HEK293 (cell line): ENCODE measurements around the gene CRHBP.

Experiments
- CTCF ChIP-seq: fragments of 450-650 bp; formaldehyde crosslinking; IDR thresholded peaks from 2 replicates; pipeline ENCODE4 v1.5.1; 2016; ENCODE audit warnings: missing biosample characterization, missing genetic modification characterization
- MYNN ChIP-seq: fragments of 450-650 bp; formaldehyde crosslinking; IDR thresholded peaks from 2 replicates; pipeline ENCODE4 v1.5.1; 2016; ENCODE audit warnings: missing biosample characterization, missing genetic modification characterization, borderline replicate concordance
- PBX3 ChIP-seq: sonication (generic); formaldehyde crosslinking; IDR thresholded peaks from 2 replicates; pipeline ENCODE4 v1.8.1; 2022; ENCODE audit warnings: mild to moderate bottlenecking, moderate library complexity, missing genetic modification reagents
- REST ChIP-seq: fragments of 450-650 bp; formaldehyde crosslinking; IDR thresholded peaks from 2 replicates; pipeline ENCODE4 v1.5.1; 2016; ENCODE audit warnings: missing biosample characterization, missing genetic modification characterization
- SP2 ChIP-seq: fragments of 450-650 bp; formaldehyde crosslinking; IDR thresholded peaks from 2 replicates; pipeline ENCODE4 v1.5.1; 2016; ENCODE audit warnings: missing biosample characterization, missing genetic modification characterization
- TCF7L2 ChIP-seq: IDR thresholded peaks from 2 replicates; pipeline ENCODE4 v1.6.1; 2011; ENCODE audit warnings: low read depth, mild to moderate bottlenecking, inconsistent platforms, low read length, moderate library complexity, borderline replicate concordance
- ZFP37 ChIP-seq: fragments of 450-650 bp; formaldehyde crosslinking; IDR thresholded peaks from 2 replicates; pipeline ENCODE4 v1.5.1; 2016; ENCODE audit warnings: missing biosample characterization, missing genetic modification characterization
- ZNF830 ChIP-seq: fragments of 450-650 bp; IDR thresholded peaks from 2 replicates; pipeline ENCODE4 v1.5.0; 2018; ENCODE audit warnings: missing biosample characterization, missing genetic modification characterization, low read depth, mild to moderate bottlenecking, moderate library complexity
- TF ChIP-seq, protein P1 (sequence below): fragments of 450-650 bp; formaldehyde crosslinking; IDR thresholded peaks from 2 replicates; pipeline ENCODE4 v1.5.1; 2016; ENCODE audit warnings: missing biosample characterization, missing genetic modification characterization, borderline replicate concordance

DNA sequence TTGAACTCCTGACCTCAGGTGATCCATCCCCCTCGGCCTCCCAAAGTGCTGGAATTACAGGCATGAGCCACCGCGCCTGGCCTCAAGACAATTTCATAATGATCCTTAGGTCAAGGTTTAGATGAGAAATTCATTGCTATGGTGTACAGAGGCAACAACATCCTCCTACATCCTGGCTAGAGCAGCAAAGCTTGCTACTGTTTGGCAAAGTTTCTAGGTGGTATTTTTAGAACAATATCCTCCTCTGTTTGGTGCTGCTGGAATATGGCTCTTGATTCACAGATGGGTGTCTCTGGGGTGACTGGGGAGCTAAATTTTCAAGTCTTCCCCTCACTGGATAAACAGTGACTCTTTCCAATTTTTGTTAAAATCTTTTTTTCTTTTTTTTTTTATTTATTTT is 30.6 kb downstream of the CRHBP start:
- TF ChIP-seq SP2 (no peak), CTCF (tag by site-specific recombination) (no peak), MYNN (tag by site-specific recombination) (no peak), ZNF830 (tag by site-specific recombination) (no peak), ZFP37 (tag by site-specific recombination) (no peak), REST (tag by site-specific recombination) (no peak), PBX3 (CRISPR knock-in tag) (no peak), TCF7L2 (no peak)
- TF ChIP-seq, protein P1, sequence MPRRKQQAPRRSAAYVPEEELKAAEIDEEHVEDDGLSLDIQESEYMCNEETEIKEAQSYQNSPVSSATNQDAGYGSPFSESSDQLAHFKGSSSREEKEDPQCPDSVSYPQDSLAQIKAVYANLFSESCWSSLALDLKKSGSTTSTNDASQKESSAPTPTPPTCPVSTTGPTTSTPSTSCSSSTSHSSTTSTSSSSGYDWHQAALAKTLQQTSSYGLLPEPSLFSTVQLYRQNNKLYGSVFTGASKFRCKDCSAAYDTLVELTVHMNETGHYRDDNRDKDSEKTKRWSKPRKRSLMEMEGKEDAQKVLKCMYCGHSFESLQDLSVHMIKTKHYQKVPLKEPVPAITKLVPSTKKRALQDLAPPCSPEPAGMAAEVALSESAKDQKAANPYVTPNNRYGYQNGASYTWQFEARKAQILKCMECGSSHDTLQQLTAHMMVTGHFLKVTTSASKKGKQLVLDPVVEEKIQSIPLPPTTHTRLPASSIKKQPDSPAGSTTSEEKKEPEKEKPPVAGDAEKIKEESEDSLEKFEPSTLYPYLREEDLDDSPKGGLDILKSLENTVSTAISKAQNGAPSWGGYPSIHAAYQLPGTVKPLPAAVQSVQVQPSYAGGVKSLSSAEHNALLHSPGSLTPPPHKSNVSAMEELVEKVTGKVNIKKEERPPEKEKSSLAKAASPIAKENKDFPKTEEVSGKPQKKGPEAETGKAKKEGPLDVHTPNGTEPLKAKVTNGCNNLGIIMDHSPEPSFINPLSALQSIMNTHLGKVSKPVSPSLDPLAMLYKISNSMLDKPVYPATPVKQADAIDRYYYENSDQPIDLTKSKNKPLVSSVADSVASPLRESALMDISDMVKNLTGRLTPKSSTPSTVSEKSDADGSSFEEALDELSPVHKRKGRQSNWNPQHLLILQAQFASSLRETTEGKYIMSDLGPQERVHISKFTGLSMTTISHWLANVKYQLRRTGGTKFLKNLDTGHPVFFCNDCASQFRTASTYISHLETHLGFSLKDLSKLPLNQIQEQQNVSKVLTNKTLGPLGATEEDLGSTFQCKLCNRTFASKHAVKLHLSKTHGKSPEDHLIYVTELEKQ (tag by site-specific recombination): no peak
